ENCODE data around the gene FNDC10.

DNA sequence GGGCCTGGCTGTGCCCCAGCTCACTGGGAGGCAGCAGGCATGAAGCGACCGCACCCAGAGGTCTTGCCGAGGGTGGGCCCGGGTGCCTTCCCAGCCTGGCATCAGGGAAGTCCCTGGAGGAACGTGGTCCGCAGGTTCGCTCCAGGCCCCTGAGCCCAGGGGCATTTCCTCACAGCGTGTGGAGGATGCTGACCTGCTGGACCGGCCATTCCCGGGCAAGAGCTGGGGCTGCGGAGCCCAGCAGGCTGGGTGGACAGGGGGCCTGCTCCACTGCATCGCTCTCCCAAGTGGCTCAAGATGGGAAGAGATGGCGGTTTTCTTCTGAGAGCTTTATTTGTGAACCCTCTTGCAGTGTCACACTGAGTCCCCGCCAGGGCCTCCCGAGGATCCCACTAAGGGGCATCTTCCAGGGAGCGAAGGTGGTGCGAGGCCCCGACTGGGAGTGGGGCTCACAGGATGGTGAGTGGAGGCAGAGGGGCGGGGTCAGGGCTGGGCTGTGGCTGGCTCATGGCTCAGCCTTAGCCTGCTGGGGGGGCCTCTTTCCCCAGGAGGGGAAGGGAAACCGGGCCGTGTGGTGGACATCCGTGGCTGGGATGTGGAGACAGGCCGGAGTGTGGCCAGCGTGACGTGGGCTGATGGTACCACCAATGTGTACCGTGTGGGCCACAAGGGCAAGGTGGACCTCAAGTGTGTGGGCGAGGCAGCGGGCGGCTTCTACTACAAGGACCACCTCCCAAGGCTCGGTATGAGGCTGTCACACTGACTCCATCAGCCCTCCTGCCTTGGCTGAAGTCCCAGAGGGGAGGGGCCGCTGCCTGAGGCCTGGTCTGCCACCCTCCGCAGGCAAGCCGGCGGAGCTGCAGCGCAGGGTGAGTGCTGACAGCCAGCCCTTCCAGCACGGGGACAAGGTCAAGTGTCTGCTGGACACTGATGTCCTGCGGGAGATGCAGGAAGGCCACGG is 24.8 kb upstream of the FNDC10 start:
- TF ChIP-seq, protein P1, sequence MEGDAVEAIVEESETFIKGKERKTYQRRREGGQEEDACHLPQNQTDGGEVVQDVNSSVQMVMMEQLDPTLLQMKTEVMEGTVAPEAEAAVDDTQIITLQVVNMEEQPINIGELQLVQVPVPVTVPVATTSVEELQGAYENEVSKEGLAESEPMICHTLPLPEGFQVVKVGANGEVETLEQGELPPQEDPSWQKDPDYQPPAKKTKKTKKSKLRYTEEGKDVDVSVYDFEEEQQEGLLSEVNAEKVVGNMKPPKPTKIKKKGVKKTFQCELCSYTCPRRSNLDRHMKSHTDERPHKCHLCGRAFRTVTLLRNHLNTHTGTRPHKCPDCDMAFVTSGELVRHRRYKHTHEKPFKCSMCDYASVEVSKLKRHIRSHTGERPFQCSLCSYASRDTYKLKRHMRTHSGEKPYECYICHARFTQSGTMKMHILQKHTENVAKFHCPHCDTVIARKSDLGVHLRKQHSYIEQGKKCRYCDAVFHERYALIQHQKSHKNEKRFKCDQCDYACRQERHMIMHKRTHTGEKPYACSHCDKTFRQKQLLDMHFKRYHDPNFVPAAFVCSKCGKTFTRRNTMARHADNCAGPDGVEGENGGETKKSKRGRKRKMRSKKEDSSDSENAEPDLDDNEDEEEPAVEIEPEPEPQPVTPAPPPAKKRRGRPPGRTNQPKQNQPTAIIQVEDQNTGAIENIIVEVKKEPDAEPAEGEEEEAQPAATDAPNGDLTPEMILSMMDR (conservative IDR thresholded peaks at IDR 0.05 in 1 of 2, IDR thresholded peaks at IDR 0.05 in 1 of 2; ENCODE audit: extremely low read depth in 1 of 2, insufficient read depth in 1 of 2, low read depth in 1 of 2, low read length in 2 of 2), result no peak
- TF ChIP-seq EZH2 (IDR thresholded peaks at IDR 0.05; ENCODE audit: borderline replicate concordance, low read length), result no peak
